ENCODE data around the gene CCDC122.
"Not testable (repeated sequence)": the region's sequence is repeated elsewhere in the genome, so short reads cannot be mapped to it uniquely, and the experiment has no call there.

CCDC122 gene

DNA sequence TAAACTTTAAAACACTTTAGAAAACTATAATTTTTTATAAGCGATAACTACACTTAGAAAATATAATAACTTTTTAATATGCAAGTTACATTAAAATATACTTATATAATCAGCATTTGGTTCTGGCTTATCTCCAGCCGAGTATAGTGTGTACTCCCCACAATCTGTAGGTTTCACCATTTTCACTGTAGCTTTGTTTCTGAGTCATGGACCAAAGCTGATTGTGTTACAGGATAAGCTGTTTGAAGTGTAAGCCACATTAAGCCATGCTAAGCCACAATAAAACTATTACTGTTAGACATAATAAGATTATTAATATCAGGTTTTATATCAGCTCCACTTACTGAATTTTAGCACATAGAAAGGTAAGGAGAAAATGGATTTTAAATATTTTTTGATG is 43.8 kb downstream of the CCDC122 start:
- H3K9me3 ChIP-seq (ENCODE audit: control insufficient read depth, low read length) = no peaks in the 10 kb centered on the region
- peaks cover 18% of the 10 kb centered on the region for H3K4me1 ChIP-seq (ENCODE audit: control insufficient read depth, insufficient read depth, low read length)
- H3K4me3 ChIP-seq (ENCODE audit: low read length) = no peak overlapping the region
- DNase-seq (ENCODE audit: low read depth) = no peak
- H3K27me3 ChIP-seq (replicated peaks; ENCODE audit: control insufficient read depth, insufficient read depth, low read length) = no peaks in the 10 kb centered on the region
- H3K9ac ChIP-seq (ENCODE audit: low read length) = no peak overlapping the region
- H3K36me3 ChIP-seq (ENCODE audit: control insufficient read depth, insufficient read depth, low read length, severe bottlenecking) = no peaks in the 10 kb centered on the region

DNA sequence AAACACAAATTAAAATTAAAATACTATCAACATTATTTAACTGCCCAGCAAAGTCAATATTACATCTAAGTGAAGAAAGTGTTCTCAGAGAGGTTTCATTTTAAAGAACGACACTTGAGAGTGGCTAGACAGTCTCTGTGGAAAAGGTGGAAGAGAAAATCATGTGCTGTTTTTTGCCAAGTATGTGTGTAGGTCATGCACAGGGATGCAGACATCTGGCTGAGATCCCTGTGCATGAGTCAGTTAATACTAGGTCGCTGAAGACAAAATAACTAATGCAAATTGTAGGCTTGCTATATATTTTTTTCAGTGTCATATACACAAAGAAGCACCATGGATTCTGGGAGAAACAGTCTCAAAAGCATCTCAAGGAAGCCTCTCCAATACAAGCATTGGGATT is 48.5 kb downstream of the CCDC122 start:
- Histone ChIP-seq H3K9ac (ENCODE audit: low read length) (peak overlapping the region; percentile 77), H3K4me1 (ENCODE audit: control insufficient read depth, insufficient read depth, low read length) (peaks cover 28% of the 10 kb centered on the region), H3K36me3 (ENCODE audit: control insufficient read depth, insufficient read depth, low read length, severe bottlenecking) (no peaks in the 10 kb centered on the region)

DNA sequence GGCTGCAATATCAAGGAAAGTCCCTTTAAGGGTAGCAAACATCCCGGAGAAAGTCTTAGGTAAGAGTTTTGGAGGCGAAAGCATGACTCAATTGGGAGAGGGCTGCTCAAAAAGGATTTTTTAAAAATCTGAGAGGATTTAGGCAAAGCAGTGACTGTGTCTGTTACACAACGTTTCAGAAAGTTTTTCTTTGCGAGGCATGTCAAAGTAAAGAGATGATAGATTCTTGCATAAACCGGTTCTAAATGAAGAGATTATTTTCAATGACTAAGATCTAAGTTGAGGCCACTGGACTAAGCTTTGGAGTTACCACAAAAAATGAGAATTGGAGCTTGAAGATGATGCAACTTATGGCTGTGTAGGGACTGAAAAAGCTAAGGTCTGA is 49.1 kb downstream of the CCDC122 start:
- Histone ChIP-seq H3K9ac (ENCODE audit: low read length) (peak overlapping the region; percentile 77), H3K9me3 (ENCODE audit: control insufficient read depth, low read length) (no peaks in the 10 kb centered on the region), H3K36me3 (ENCODE audit: control insufficient read depth, insufficient read depth, low read length, severe bottlenecking) (no peaks in the 10 kb centered on the region), H3K4me3 (ENCODE audit: low read length) (peak overlapping the region; percentile 75), H3K27me3 (replicated peaks; ENCODE audit: control insufficient read depth, insufficient read depth, low read length) (no peaks in the 10 kb centered on the region), H3K4me1 (ENCODE audit: control insufficient read depth, insufficient read depth, low read length) (peaks cover 28% of the 10 kb centered on the region)
- DNase-seq (ENCODE audit: low read depth) = peak; percentile 94

More for the DNA sequence above, 48.5 kb downstream of the CCDC122 start:
- no peaks in the 10 kb centered on the region for H3K9me3 ChIP-seq (ENCODE audit: control insufficient read depth, low read length)
- no peaks in the 10 kb centered on the region for H3K27me3 ChIP-seq (replicated peaks; ENCODE audit: control insufficient read depth, insufficient read depth, low read length)
- peak overlapping the region; percentile 75 for H3K4me3 ChIP-seq (ENCODE audit: low read length)
- peak; percentile 63 for DNase-seq (ENCODE audit: low read depth)

DNA sequence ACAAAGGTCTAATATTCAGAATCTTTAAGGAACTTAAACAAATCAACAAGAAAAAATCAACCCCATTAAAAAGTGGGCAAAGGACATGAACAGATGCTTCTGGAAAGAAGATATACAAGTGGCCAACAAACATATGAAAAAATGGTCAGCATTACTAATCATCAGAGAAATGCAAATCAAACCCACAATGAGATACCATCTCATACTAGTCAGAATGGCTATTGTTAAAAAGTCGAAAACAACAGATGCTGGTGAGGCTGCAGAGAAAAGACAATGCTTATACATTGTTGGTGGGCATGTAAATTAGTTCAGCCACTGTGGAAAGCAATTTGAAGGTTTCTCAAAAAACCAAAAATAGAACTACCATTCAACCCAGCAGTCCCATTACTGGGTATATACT is 54.9 kb downstream of the CCDC122 start:
- not testable (repeated sequence) for H3K27me3 ChIP-seq (replicated peaks; ENCODE audit: control insufficient read depth, insufficient read depth, low read length); H3K9ac ChIP-seq (ENCODE audit: low read length); DNase-seq (ENCODE audit: low read depth); H3K9me3 ChIP-seq (ENCODE audit: control insufficient read depth, low read length); H3K4me1 ChIP-seq (ENCODE audit: control insufficient read depth, insufficient read depth, low read length); H3K4me3 ChIP-seq (ENCODE audit: low read length); H3K36me3 ChIP-seq (ENCODE audit: control insufficient read depth, insufficient read depth, low read length, severe bottlenecking)

DNA sequence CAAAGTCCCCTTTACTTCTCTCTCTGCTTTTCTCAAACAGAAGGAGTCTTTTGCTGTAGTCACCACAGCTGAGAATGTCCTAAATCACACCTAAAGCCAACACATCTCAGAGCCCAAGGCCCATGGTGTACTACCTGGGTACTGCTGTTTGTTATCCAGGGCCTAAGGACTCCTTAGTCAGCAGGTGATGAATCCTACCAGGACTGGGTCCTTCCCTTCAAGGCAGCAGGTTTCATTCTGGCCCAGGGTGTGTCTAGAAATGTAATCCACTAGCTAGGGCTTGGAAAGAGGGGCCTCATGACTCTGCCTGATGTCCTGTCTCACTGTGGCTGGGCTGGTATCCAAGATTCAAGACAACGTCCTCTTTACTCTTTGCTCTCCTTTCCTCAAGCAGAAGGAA is 56.6 kb downstream of the CCDC122 start:
- no peak for DNase-seq (ENCODE audit: low read depth)
- Histone ChIP-seq H3K27me3 (replicated peaks; ENCODE audit: control insufficient read depth, insufficient read depth, low read length) (no peaks in the 10 kb centered on the region), H3K4me3 (ENCODE audit: low read length) (no peak overlapping the region), H3K36me3 (ENCODE audit: control insufficient read depth, insufficient read depth, low read length, severe bottlenecking) (no peaks in the 10 kb centered on the region), H3K9me3 (ENCODE audit: control insufficient read depth, low read length) (no peaks in the 10 kb centered on the region), H3K9ac (ENCODE audit: low read length) (no peak overlapping the region), H3K4me1 (ENCODE audit: control insufficient read depth, insufficient read depth, low read length) (no peaks in the 10 kb centered on the region)

DNA sequence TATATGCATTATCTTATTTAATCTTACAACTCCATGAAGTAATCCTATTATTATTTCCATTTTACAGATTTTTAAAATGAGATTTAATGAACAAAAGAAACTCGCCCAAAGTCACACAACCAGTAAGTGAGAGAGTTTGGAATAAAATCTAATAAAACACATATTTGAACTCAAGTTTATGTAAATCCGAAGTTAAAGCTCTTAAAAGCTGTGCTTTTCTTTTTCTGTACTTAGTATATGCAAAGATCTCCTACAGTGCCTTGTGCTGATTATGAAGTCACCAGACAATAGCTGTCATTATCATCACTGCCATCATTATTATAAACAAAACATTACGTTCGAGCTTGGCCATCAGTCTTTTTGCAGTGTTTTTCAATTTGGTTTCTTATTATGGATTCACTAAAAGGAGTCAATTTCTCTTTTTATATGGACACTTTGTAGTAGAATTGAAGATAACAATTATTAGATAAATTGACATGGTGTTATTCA is 63.1 kb downstream of the CCDC122 start:
- Histone ChIP-seq H3K4me1 (ENCODE audit: control insufficient read depth, insufficient read depth, low read length) (peaks cover 11% of the 10 kb centered on the region), H3K9ac (ENCODE audit: low read length) (no peak overlapping the region)

DNA sequence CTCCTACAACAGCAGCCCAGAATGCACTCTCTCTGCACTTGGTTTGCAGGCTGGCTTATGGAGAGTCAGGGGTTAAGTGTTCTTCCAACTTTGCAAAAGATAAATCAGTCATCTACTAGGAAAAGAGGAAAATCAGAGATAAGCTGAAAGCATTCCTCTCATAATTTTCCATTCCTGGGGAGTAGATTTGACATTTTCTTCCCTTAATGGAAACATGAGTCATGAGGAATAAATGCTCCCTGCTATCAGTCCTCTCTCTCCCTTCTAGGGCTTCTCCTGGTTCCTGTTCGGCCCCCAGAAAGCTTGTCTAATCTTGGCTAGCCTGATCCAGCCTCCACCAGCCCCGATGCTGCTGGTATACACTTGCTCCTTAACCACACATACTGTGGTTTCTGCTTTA is 64.3 kb downstream of the CCDC122 start:
- peak; percentile 63 for DNase-seq (ENCODE audit: low read depth)
- Histone ChIP-seq H3K4me3 (ENCODE audit: low read length) (peak overlapping the region; percentile 3), H3K36me3 (ENCODE audit: control insufficient read depth, insufficient read depth, low read length, severe bottlenecking) (no peaks in the 10 kb centered on the region), H3K4me1 (ENCODE audit: control insufficient read depth, insufficient read depth, low read length) (peaks cover 11% of the 10 kb centered on the region), H3K9ac (ENCODE audit: low read length) (peak overlapping the region; percentile 27), H3K9me3 (ENCODE audit: control insufficient read depth, low read length) (no peaks in the 10 kb centered on the region), H3K27me3 (replicated peaks; ENCODE audit: control insufficient read depth, insufficient read depth, low read length) (no peaks in the 10 kb centered on the region)

More for the DNA sequence above, 63.1 kb downstream of the CCDC122 start:
- DNase-seq (ENCODE audit: low read depth) = no peak
- Histone ChIP-seq H3K9me3 (ENCODE audit: control insufficient read depth, low read length) (no peaks in the 10 kb centered on the region), H3K36me3 (ENCODE audit: control insufficient read depth, insufficient read depth, low read length, severe bottlenecking) (no peaks in the 10 kb centered on the region), H3K4me3 (ENCODE audit: low read length) (no peak overlapping the region), H3K27me3 (replicated peaks; ENCODE audit: control insufficient read depth, insufficient read depth, low read length) (no peaks in the 10 kb centered on the region)

DNA sequence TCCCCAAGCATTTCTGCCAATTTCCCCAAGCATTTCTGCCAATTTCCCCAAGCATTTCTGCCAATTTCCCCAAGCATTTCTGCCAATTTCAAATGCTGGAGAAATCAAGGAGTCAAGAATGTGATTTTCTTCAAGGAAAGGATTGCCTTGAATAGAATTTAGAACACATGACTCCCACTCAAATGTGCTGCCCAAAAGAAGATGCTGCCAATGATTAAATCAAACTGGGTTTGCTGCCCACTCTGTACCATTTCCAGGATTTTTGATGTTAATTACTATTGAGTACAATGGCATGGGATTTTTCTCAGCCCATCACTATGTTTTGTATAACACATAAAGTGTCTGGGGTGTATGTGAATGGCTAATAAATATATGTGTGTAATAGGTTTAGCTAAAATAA is 70.9 kb downstream of the CCDC122 start:
- no peak for DNase-seq (ENCODE audit: low read depth)
- no peaks in the 10 kb centered on the region for H3K27me3 ChIP-seq (replicated peaks; ENCODE audit: control insufficient read depth, insufficient read depth, low read length)
- no peaks in the 10 kb centered on the region for H3K36me3 ChIP-seq (ENCODE audit: control insufficient read depth, insufficient read depth, low read length, severe bottlenecking)
- no peaks in the 10 kb centered on the region for H3K9me3 ChIP-seq (ENCODE audit: control insufficient read depth, low read length)
- no peak overlapping the region for H3K4me3 ChIP-seq (ENCODE audit: low read length)
- no peak overlapping the region for H3K9ac ChIP-seq (ENCODE audit: low read length)
- peaks cover 17% of the 10 kb centered on the region for H3K4me1 ChIP-seq (ENCODE audit: control insufficient read depth, insufficient read depth, low read length)

DNA sequence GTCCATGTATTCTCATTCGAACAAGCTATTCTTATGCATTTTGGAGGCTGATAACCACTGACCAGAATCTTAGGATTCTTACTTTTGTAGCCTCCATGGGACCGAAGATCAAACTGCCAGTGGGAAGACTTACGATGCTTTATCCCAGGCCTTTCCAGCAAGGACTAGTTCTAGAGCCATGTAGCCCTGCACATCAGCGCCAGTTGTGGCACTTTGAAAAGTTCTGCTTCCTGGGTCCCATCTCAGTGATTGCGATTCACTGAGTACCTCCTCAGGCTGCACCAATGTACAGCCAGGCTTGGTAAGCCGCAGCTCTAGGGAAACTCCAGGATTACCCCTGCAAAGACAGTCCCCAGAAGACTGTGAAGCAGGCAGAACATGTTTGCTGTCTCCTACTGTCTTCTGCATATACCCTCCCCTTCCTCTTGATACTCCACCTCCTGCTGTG is 73.8 kb downstream of the CCDC122 start:
- Histone ChIP-seq H3K4me1 (ENCODE audit: control insufficient read depth, insufficient read depth, low read length) (peaks cover 17% of the 10 kb centered on the region), H3K9me3 (ENCODE audit: control insufficient read depth, low read length) (no peaks in the 10 kb centered on the region), H3K27me3 (replicated peaks; ENCODE audit: control insufficient read depth, insufficient read depth, low read length) (no peaks in the 10 kb centered on the region), H3K4me3 (ENCODE audit: low read length) (no peak overlapping the region), H3K36me3 (ENCODE audit: control insufficient read depth, insufficient read depth, low read length, severe bottlenecking) (no peaks in the 10 kb centered on the region), H3K9ac (ENCODE audit: low read length) (no peak overlapping the region)
- no peak for DNase-seq (ENCODE audit: low read depth)

DNA sequence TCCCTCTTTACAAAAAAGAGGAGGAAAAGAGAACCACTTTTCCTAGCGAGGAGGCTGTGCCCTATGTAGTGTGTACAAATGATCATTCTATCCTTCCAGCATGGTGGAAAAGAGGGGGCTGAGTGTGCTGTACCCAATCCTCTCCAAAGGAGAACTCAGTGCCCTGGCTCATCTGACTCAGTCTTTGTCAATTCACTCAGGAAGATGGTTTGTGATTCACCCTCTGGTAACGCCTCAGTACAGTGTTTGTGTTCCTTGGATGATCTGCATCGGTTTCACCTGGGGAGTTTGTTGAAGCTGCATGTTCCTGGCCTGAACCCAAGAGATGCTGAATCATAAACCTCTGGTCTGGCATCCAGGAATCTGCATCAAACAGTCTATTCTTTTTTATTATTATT is 74.5 kb downstream of the CCDC122 start:
- peaks cover 17% of the 10 kb centered on the region for H3K4me1 ChIP-seq (ENCODE audit: control insufficient read depth, insufficient read depth, low read length)
- no peaks in the 10 kb centered on the region for H3K9me3 ChIP-seq (ENCODE audit: control insufficient read depth, low read length)
- peak overlapping the region; percentile 33 for H3K4me3 ChIP-seq (ENCODE audit: low read length)
- H3K9ac ChIP-seq (ENCODE audit: low read length) = peak overlapping the region; percentile 67
- H3K36me3 ChIP-seq (ENCODE audit: control insufficient read depth, insufficient read depth, low read length, severe bottlenecking) = no peaks in the 10 kb centered on the region
- H3K27me3 ChIP-seq (replicated peaks; ENCODE audit: control insufficient read depth, insufficient read depth, low read length) = no peaks in the 10 kb centered on the region
- peak; percentile 71 for DNase-seq (ENCODE audit: low read depth)

DNA sequence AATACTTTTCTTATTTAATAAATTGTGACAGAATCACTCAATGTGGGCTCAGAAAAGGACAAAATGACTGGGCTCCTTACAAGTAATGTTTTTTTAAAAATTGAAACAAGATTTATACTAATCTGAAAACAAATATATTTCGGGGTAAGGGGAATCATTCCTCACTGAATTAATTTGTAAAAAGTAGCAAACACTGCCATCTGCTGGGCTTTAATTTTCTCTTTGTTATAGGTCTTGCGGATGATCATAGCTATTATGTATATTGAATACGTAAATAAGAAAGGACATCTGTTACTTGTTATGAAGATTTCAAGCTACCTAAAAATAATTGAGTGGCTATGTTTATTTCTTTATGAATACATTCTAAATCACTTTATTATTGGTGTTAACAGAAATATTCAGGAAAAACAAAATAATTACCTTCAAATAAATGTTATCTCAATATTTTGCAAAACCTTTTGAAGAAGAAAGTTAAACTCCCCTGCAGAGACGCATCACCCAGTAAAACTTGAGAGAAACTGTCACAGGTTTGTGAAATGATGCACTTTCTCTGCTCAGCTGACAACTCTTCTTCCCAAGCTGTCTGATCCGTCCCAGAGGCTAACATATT is 75.0 kb downstream of the CCDC122 start:
- H3K9ac ChIP-seq (ENCODE audit: low read length) = peak overlapping the region; percentile 67
- DNase-seq (ENCODE audit: low read depth) = peak; percentile 93
- peak overlapping the region; percentile 33 for H3K4me3 ChIP-seq (ENCODE audit: low read length)
- H3K27me3 ChIP-seq (replicated peaks; ENCODE audit: control insufficient read depth, insufficient read depth, low read length) = no peaks in the 10 kb centered on the region
- no peaks in the 10 kb centered on the region for H3K36me3 ChIP-seq (ENCODE audit: control insufficient read depth, insufficient read depth, low read length, severe bottlenecking)
- no peaks in the 10 kb centered on the region for H3K9me3 ChIP-seq (ENCODE audit: control insufficient read depth, low read length)
- H3K4me1 ChIP-seq (ENCODE audit: control insufficient read depth, insufficient read depth, low read length) = peaks cover 17% of the 10 kb centered on the region

DNA sequence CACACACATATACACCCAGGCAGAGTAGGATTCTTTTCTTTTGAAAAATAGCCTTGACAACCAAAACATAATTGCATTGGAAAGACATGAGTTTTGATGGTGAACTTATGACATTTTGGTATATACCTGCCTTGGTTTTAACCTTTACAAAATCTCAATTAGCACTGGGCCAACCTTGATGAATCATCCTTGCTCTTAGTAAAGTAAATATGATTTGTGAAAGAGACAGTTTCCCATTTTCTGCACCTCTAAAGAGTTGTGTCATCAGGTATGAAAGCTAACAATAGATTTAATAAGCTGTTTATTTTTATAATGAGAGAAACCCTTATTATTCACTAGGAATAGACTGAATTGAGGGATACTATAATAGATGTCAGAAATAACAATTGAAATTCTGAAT is 77.0 kb downstream of the CCDC122 start:
- Histone ChIP-seq H3K36me3 (ENCODE audit: control insufficient read depth, insufficient read depth, low read length, severe bottlenecking) (no peaks in the 10 kb centered on the region), H3K4me3 (ENCODE audit: low read length) (no peak overlapping the region), H3K4me1 (ENCODE audit: control insufficient read depth, insufficient read depth, low read length) (peaks cover 9% of the 10 kb centered on the region), H3K9me3 (ENCODE audit: control insufficient read depth, low read length) (no peaks in the 10 kb centered on the region), H3K27me3 (replicated peaks; ENCODE audit: control insufficient read depth, insufficient read depth, low read length) (no peaks in the 10 kb centered on the region), H3K9ac (ENCODE audit: low read length) (no peak overlapping the region)
- DNase-seq (ENCODE audit: low read depth) = no peak

All from adipocyte (in vitro differentiated cells).